ENCODE measurements around the gene OSCAR. TPM values are rescaled to one million over a fixed set of nuclear protein-coding genes. Genes with fewer than 3 reads are reported as not detected.

OSCAR gene
- total and polyA plus RNA-seq, 2 of the 13 experiments (the other 11 are each of a cell fraction or from before 2014, with no cell fraction given), result 1.9 TPM; not detected in 1

GRCh38 chr19:54102421-54103169 lies 2.0 kb upstream of the OSCAR start, which contains the start of gene NDUFA3 (continued):
- no peak for TF ChIP-seq ZBTB4 (CRISPR knock-in tag; IDR thresholded peaks at IDR 0.05; ENCODE audit: borderline replicate concordance)
- no peak for TF ChIP-seq ZNF337 (CRISPR knock-in tag; IDR thresholded peaks at IDR 0.05; ENCODE audit: borderline replicate concordance, low read depth)
- TF ChIP-seq BHLHE40 (IDR thresholded peaks at IDR 0.05; ENCODE audit: low read length), result no peak
- no peak; the same call in 1 of the 2 replicates for TF ChIP-seq SMAD3 (CRISPR knock-in tag; IDR thresholded peaks at IDR 0.05)
- no peak for TF ChIP-seq ONECUT2 (CRISPR knock-in tag; IDR thresholded peaks at IDR 0.05)
- no peak for TF ChIP-seq SMYD3 (CRISPR knock-in tag; IDR thresholded peaks at IDR 0.05)
- no peak for TF ChIP-seq PRDM4 (CRISPR knock-in tag; IDR thresholded peaks at IDR 0.05; ENCODE audit: borderline replicate concordance)
- no peak for TF ChIP-seq KLF11 (CRISPR knock-in tag; IDR thresholded peaks at IDR 0.05)
- TF ChIP-seq MBD4 (IDR thresholded peaks at IDR 0.05; ENCODE audit: borderline replicate concordance, low read length), result no peak
- TF ChIP-seq ZNF256 (CRISPR knock-in tag; conservative IDR thresholded peaks at IDR 0.05), result no peak
- TF ChIP-seq IRF9 (CRISPR knock-in tag; IDR thresholded peaks at IDR 0.05; ENCODE audit: borderline replicate concordance), result no peak
- TF ChIP-seq ZNF703 (CRISPR knock-in tag; IDR thresholded peaks at IDR 0.05; ENCODE audit: borderline replicate concordance), result no peak
- 0 out of 2 replicates have a peak, but pooled peaks have one; percentile 22 for TF ChIP-seq ZNF280D (CRISPR knock-in tag; IDR thresholded peaks at IDR 0.05)
- no peak for TF ChIP-seq DPF2 (CRISPR knock-in tag; IDR thresholded peaks at IDR 0.05; ENCODE audit: borderline replicate concordance, low read depth)
- no peak for TF ChIP-seq ZNF562 (CRISPR knock-in tag; IDR thresholded peaks at IDR 0.05; ENCODE audit: borderline replicate concordance)
- no peak for TF ChIP-seq ZNF296 (CRISPR knock-in tag; conservative IDR thresholded peaks at IDR 0.05)
- 0 out of 2 replicates have a peak, but pooled peaks have one; percentile 11 for TF ChIP-seq HOMEZ (CRISPR knock-in tag; IDR thresholded peaks at IDR 0.05; ENCODE audit: low read depth)
